Hepatocyte (in vitro differentiated cells): Measurements from ENCODE around the gene RIN3. TPM values are rescaled to one million over a fixed set of nuclear protein-coding genes. Genes with fewer than 3 reads are reported as not detected.

ENCODE experiments used
- DNase-seq: peaks from one replicate; pipeline ENCODE4 v3.0.0-alpha.2; 2016; ENCODE audit warnings: low spot score
- H2AFZ ChIP-seq: fragments of 200-600 bp; sonication (generic); 2 replicates; pipeline ENCODE4 v1.6.0; 2016; ENCODE audit warnings: antibody characterized with exemption, mild to moderate bottlenecking
- H3K27ac ChIP-seq: fragments of 200-600 bp; sonication (generic); 2 replicates; pipeline ENCODE4 v1.5.1; 2016; ENCODE audit warnings: mild to moderate bottlenecking
- H3K27me3 ChIP-seq: fragments of 200-600 bp; sonication (generic); 2 replicates; pipeline ENCODE4 v1.6.1; 2016
- H3K36me3 ChIP-seq: fragments of 200-600 bp; sonication (generic); replicated peaks from 2 replicates; pipeline ENCODE4 v1.5.1; 2016; ENCODE audit warnings: low read depth; ENCODE audit not compliant: insufficient read depth
- H3K4me1 ChIP-seq: fragments of 200-600 bp; sonication (generic); 2 replicates; pipeline ENCODE4 v1.5.1; 2016; ENCODE audit warnings: mild to moderate bottlenecking, moderate library complexity; ENCODE audit not compliant: insufficient read depth
- H3K4me2 ChIP-seq: fragments of 200-600 bp; sonication (generic); 2 replicates; pipeline ENCODE4 v1.6.0; 2016
- H3K4me3 ChIP-seq: fragments of 200-600 bp; sonication (generic); 2 replicates; pipeline ENCODE4 v1.5.1; 2016; ENCODE audit warnings: mild to moderate bottlenecking
- H3K79me2 ChIP-seq: fragments of 200-600 bp; sonication (generic); 2 replicates; pipeline ENCODE4 v1.6.0; 2017; ENCODE audit warnings: mild to moderate bottlenecking
- H3K9me2 ChIP-seq: fragments of 200-600 bp; sonication (generic); replicated peaks from 2 replicates; pipeline ENCODE4 v1.6.0; 2017; ENCODE audit warnings: mild to moderate bottlenecking; ENCODE audit not compliant: insufficient read depth
- H3K9me3 ChIP-seq: fragments of 200-600 bp; sonication (generic); 2 replicates; pipeline ENCODE4 v1.5.1; 2016; ENCODE audit warnings: low read depth, mild to moderate bottlenecking
- H4K20me1 ChIP-seq: fragments of 200-600 bp; sonication (generic); 2 replicates; pipeline ENCODE4 v1.6.0; 2016; ENCODE audit warnings: mild to moderate bottlenecking; ENCODE audit not compliant: insufficient read depth, poor library complexity, severe bottlenecking
- EZH2 ChIP-seq: fragments of 200-600 bp; sonication (generic); IDR thresholded peaks from 2 replicates; pipeline ENCODE4 v1.6.1; 2016; ENCODE audit warnings: antibody characterized with exemption, mild to moderate bottlenecking, borderline replicate concordance
- EZH2phosphoT487 ChIP-seq: fragments of 200-600 bp; sonication (generic); IDR thresholded peaks from one replicate; pipeline ENCODE4 v1.6.1; 2018; ENCODE audit warnings: antibody characterized with exemption, mild to moderate bottlenecking, low read depth, moderate library complexity; ENCODE audit not compliant: unreplicated experiment, severe bottlenecking
- WGBS: methylation state at CpG from one replicate; pipeline ENCODE4 v1.1.6; 2016; ENCODE audit warnings: low lambda C conversion rate; ENCODE audit errors: missing lambda C conversion rate; 5-methylcytosine and 5-hydroxymethylcytosine counted together
- polyA plus RNA-seq: library from polyadenylated mRNA; unstranded; fragments of >200 nt; fragmentation: Nextera tagmentation; extraction: Ambion mirVana; gene quantifications from 2 replicates; pipeline ENCODE4 v1.2.1, GENCODE V29; 2016
- total RNA-seq: library from RNA; depleted of rRNA; stranded (reverse); fragments of >200 nt; gene quantifications from 2 replicates; pipeline ENCODE4 v1.2.3, GENCODE V29; 2014
- TF ChIP-seq, protein P1 (sequence below): fragments of 200-600 bp; sonication (generic); IDR thresholded peaks from 2 replicates; pipeline ENCODE4 v1.5.1; 2016; ENCODE audit warnings: antibody characterized with exemption, mild to moderate bottlenecking; ENCODE audit not compliant: poor library complexity

The RIN3 gene
- total and polyA plus RNA-seq, 2 experiments from 2014 or later: 4.2 to 11.8 TPM

DNA sequence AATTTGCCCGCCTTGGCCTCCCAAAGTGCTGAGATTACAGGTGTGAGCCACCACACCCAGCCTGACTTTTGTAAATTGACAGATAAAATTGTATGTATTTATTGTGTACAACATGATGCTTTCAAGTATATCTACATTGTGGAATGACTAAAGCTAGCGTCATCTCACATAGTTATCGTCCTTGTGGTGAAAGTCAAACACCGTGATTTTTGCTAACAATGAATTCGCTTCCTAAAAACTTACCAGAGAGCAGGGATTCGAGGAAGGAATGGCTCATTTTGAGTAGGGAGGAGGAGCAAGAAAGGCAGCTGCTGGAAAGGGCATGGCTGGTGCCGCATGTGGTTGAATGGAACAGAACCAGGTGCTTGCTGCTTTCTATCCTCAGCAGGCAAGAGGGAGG, 149.5 kb downstream of the RIN3 start:
- Histone ChIP-seq H3K27ac (no peak overlapping the region), H2AFZ (no peak overlapping the region), H3K9me3 (no peaks in the 10 kb centered on the region), H3K4me3 (no peak overlapping the region), H3K4me2 (no peak overlapping the region), H3K27me3 (no peaks in the 10 kb centered on the region), H4K20me1 (no peaks in the 10 kb centered on the region), H3K79me2 (no peaks in the 10 kb centered on the region), H3K9me2 (no peaks in the 10 kb centered on the region), H3K36me3 (no peaks in the 10 kb centered on the region), H3K4me1 (no peaks in the 10 kb centered on the region)
- TF ChIP-seq EZH2phosphoT487 (no peak), EZH2 (no peak)
- TF ChIP-seq, protein P1, sequence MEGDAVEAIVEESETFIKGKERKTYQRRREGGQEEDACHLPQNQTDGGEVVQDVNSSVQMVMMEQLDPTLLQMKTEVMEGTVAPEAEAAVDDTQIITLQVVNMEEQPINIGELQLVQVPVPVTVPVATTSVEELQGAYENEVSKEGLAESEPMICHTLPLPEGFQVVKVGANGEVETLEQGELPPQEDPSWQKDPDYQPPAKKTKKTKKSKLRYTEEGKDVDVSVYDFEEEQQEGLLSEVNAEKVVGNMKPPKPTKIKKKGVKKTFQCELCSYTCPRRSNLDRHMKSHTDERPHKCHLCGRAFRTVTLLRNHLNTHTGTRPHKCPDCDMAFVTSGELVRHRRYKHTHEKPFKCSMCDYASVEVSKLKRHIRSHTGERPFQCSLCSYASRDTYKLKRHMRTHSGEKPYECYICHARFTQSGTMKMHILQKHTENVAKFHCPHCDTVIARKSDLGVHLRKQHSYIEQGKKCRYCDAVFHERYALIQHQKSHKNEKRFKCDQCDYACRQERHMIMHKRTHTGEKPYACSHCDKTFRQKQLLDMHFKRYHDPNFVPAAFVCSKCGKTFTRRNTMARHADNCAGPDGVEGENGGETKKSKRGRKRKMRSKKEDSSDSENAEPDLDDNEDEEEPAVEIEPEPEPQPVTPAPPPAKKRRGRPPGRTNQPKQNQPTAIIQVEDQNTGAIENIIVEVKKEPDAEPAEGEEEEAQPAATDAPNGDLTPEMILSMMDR: no peak
- DNase-seq: no peak
- 92% methylated on average over 7 of the region's 7 CpGs for WGBS

DNA sequence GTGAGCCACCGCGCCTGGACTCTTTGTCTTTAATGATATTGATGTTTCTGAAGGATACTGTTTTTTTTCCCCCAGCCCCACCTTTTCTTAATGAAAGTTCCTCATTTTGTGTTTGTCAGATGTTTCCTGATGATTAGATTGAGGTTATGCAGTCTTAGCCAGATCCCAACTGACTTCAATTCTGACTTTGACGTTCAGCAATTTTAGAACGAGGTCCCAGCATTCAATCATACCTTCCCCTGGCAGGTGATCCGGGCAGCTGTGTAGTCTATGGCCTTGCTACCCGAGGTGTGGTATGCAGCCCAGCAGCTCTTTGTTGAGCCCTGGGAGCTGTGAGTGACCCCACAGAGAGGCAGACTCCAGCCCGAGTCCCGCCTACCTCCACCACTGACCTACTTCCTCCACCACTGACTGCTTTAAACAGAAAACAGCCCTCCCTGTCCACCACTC, 152.1 kb downstream of the RIN3 start:
- no peak for DNase-seq
- Histone ChIP-seq H3K4me2 (no peak overlapping the region), H3K9me3 (no peaks in the 10 kb centered on the region), H3K36me3 (no peaks in the 10 kb centered on the region), H3K4me3 (no peak overlapping the region), H2AFZ (no peak overlapping the region), H3K79me2 (no peaks in the 10 kb centered on the region), H3K9me2 (no peaks in the 10 kb centered on the region), H3K27me3 (no peaks in the 10 kb centered on the region), H3K4me1 (no peaks in the 10 kb centered on the region), H4K20me1 (no peaks in the 10 kb centered on the region), H3K27ac (no peak overlapping the region)
- TF ChIP-seq EZH2 (no peak), EZH2phosphoT487 (no peak)
- TF ChIP-seq, protein P1: no peak
- WGBS: 70% methylated on average over 8 of the region's 8 CpGs

DNA sequence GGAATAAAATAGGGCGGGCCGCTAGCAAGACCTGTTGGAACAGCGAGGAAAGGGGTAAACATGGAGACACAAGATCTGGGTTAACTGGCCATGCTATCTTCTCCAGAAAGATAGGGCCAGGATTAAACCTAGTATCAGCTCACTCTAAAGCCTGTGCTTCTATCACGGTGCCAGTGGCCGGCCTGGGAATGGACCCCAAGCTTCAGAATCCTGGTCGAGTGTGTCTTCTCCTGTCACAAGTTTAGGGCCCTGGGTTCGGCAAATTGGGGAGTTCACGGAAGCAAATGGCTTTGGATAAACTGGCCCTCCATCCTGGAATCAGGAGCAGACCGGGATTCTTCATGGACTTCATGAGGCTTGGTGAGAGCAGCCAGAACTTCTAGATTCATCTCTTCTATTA, 152.7 kb downstream of the RIN3 start:
- H3K27ac ChIP-seq: no peak overlapping the region
- H4K20me1 ChIP-seq: no peaks in the 10 kb centered on the region
- no peaks in the 10 kb centered on the region for H3K27me3 ChIP-seq
- H3K4me1 ChIP-seq: no peaks in the 10 kb centered on the region
- no peak overlapping the region for H2AFZ ChIP-seq
- no peaks in the 10 kb centered on the region for H3K9me3 ChIP-seq
- H3K4me3 ChIP-seq: no peak overlapping the region
- H3K9me2 ChIP-seq: no peaks in the 10 kb centered on the region
- H3K4me2 ChIP-seq: no peak overlapping the region
- no peak for DNase-seq
- WGBS: 97% methylated on average over 9 of the region's 9 CpGs
- TF ChIP-seq EZH2phosphoT487 (no peak), EZH2 (no peak)
- TF ChIP-seq, protein P1: no peak
- no peaks in the 10 kb centered on the region for H3K79me2 ChIP-seq
- no peaks in the 10 kb centered on the region for H3K36me3 ChIP-seq
